GM20431 (cell line): ENCODE measurements around the gene CFAP92.

Source experiments
- in situ Hi-C: fragments of 300-500 bp; cut with MseI, MboI; formaldehyde crosslinking; loops from one replicate; pipeline ENCODE4 v1.15.0; 2020; ENCODE audit warnings: low sequenced_read_pairs; ENCODE audit not compliant: unreplicated experiment

CFAP92 gene

GRCh38 chr3:128993461-128994172, at the start of gene CFAP92:
TSS of gene CFAP92 (minus strand) at chr3:128994076. CDS start at chr3:128993304, 772 bp downstream.
- in situ Hi-C loops: no loop called here

- in situ Hi-C loops: no loop called here
These were observed 46.9 kb upstream of the CFAP92 start for GRCh38 chr3:129040579-129041300.

- in situ Hi-C loops: no loop called here
These were observed 46.1 kb upstream of the CFAP92 start for GRCh38 chr3:129040039-129040336.

- in situ Hi-C loops: no loop called here
These were observed 45.6 kb upstream of the CFAP92 start for GRCh38 chr3:129039271-129040038.

- in situ Hi-C loops: no loop called here
These were observed 44.4 kb upstream of the CFAP92 start for GRCh38 chr3:129038121-129038855.

- in situ Hi-C loops: no loop called here
These were observed 43.2 kb upstream of the CFAP92 start for GRCh38 chr3:129037093-129037419.

GRCh38 chr3:129036222-129037092, 42.6 kb upstream of the CFAP92 start:
- in situ Hi-C loops: no loop called here

- in situ Hi-C loops: no loop called here
These were observed 41.7 kb upstream of the CFAP92 start for GRCh38 chr3:129035360-129036221.

- in situ Hi-C loops: no loop called here
These were observed 40.8 kb upstream of the CFAP92 start for GRCh38 chr3:129034642-129035041.

- in situ Hi-C loops: no loop called here
These were observed 39.9 kb upstream of the CFAP92 start for GRCh38 chr3:129033633-129034321.

- in situ Hi-C loops: no loop called here
These were observed 39.3 kb upstream of the CFAP92 start for GRCh38 chr3:129033151-129033550.

GRCh38 chr3:129032716-129033115, 38.8 kb upstream of the CFAP92 start:
- in situ Hi-C loops: no loop called here

- in situ Hi-C loops: no loop called here
These were observed 37.8 kb upstream of the CFAP92 start for GRCh38 chr3:129031476-129032215.

- in situ Hi-C loops: no loop called here
These were observed 36.7 kb upstream of the CFAP92 start for GRCh38 chr3:129030611-129031010.

GRCh38 chr3:129028866-129029265, 35.0 kb upstream of the CFAP92 start:
- in situ Hi-C loops: no loop called here

GRCh38 chr3:129027544-129027880, 33.6 kb upstream of the CFAP92 start:
- in situ Hi-C loops: no loop called here

GRCh38 chr3:129026728-129027543, 33.1 kb upstream of the CFAP92 start:
- in situ Hi-C loops: no loop called here
